Aorta (tissue), 5 donors: ENCODE data around the gene EDC3. TPM values are rescaled to one million over a fixed set of nuclear protein-coding genes. Genes with fewer than 3 reads are reported as not detected.

ENCODE experiments used
- ATAC-seq: fragments of 200-7000 bp; cut with Tn5 transposase; one replicate; pipeline ENCODE4 v1.9.1; 2022; ENCODE audit warnings: moderate library complexity; ENCODE audit not compliant: low FRiP score
- DNase-seq, 2 donors: peaks; one replicate each; pipeline ENCODE4 v3.0.0-alpha.2; 2020
- H3K27ac ChIP-seq, 2 donors: one replicate each; pipeline ENCODE4 v1.5.1; 2013; ENCODE audit warnings: low read length in 2 of 2, mild to moderate bottlenecking in 2 of 2, moderate library complexity in 2 of 2, control low read depth in 1 of 2, inconsistent platforms in 1 of 2, low read depth in 1 of 2
- H3K27me3 ChIP-seq, 2 donors: one replicate each; pipeline ENCODE4 v1.6.1; 2013; ENCODE audit warnings: control low read depth in 1 of 2, low read length in 1 of 2, mild to moderate bottlenecking in 1 of 2, moderate library complexity in 1 of 2; ENCODE audit not compliant: insufficient read depth in 2 of 2, control insufficient read depth in 1 of 2
- H3K36me3 ChIP-seq, 2 donors: one replicate each; pipeline ENCODE4 v1.6.1; 2013; ENCODE audit warnings: control low read depth in 1 of 2, low read length in 1 of 2, mild to moderate bottlenecking in 1 of 2; ENCODE audit not compliant: insufficient read depth in 2 of 2, control insufficient read depth in 1 of 2
- H3K4me1 ChIP-seq, 2 donors: one replicate each; pipeline ENCODE4 v1.6.1; 2013; ENCODE audit warnings: low read length in 2 of 2, control low read depth in 1 of 2, mild to moderate bottlenecking in 1 of 2, moderate library complexity in 1 of 2; ENCODE audit not compliant: insufficient read depth in 2 of 2, control insufficient read depth in 1 of 2
- H3K4me3 ChIP-seq, 2 donors: one replicate each; pipeline ENCODE4 v1.5.1; 2013; ENCODE audit warnings: low read length in 2 of 2, control low read depth in 1 of 2, mild to moderate bottlenecking in 1 of 2
- H3K9me3 ChIP-seq: one replicate; pipeline ENCODE4 v1.6.1; 2013; ENCODE audit warnings: mild to moderate bottlenecking, low read length; ENCODE audit not compliant: control insufficient read depth
- WGBS, 2 donors: extraction: QIAGEN DNeasy Blood & Tissue Kit; methylation state at CpG; one replicate each; pipeline ENCODE4 v1.1.7; 2013; 5-methylcytosine and 5-hydroxymethylcytosine counted together
- intact Hi-C, 2 donors: fragments of 100-400 bp; cut with DNase I; formaldehyde crosslinking; loops; one replicate each; pipeline versions ENCODE4 v1.14.2 to v1.15.0; 2022
- polyA plus RNA-seq, 2 donors: library from polyadenylated mRNA; stranded (reverse); fragments of 200-250 nt; gene quantifications; one replicate each; pipeline ENCODE4 v1.2.3, GENCODE V29; 2013
- total RNA-seq, 2 donors: library from RNA; stranded (reverse); fragmentation: NEBNext Ultra II Directional; extraction: Animal tissue kit (Norgen Biotek cat#: 25700); gene quantifications; one replicate each; pipeline ENCODE4 v1.2.1, GENCODE V29; 2021
- donor health status: healthy with polysubstance abuse.
- donor health status: Bipolar disorder and iron deficiency.
- donor health status: DM: no; HTN: no; CAD: no.
- donor health status: DM: no; HTN: no; CAD: no.
- donor health status: DM: yes; HTN: yes; CAD: no.

The EDC3 gene
- total and polyA plus RNA-seq, 4 donors: 13.4 to 30.8 (median 24.2) TPM

DNA sequence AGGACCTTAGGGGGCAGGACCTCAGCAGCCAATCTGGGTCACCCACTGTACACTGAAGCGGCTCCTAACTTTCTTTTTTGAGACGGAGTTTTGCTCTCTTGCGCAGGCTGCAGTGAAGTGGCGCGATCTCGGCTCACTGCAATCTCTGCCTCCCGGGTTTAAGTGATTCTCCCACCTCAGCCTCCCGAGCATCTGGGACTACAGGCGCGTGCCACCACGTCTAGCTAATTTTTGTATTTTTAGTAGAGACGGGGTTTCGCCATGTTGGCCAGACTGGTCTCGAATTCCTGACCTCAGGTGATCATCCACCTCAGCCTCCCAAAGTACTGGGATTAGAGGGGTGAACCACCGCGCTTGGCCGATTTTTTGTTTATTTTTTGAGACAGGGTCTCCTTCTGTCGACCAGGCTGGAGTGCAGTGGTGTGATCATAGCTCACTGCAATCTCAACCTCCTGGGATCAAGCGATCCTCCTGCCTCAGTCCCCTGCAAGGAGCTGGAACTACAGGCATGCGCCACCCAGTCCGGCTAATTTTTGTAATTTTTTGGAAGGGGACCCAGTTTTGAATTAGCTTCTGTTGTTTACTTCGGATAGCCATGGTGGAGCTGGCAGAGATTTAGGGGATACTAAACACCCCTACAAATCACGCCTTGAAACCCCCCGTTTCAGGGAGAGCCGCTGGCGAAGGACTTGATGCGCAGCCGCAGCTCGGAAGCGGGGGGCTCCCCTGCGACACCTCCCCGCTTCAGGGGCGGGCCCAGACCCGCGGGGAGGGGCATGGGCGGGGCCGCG, 81.7 kb downstream of the EDC3 start:
- no peaks in the 10 kb centered on the region for H3K9me3 ChIP-seq
- H3K27me3 ChIP-seq: no peaks in the 10 kb centered on the region
- H3K4me1 ChIP-seq: no peaks in the 10 kb centered on the region
- H3K27ac ChIP-seq: peak overlapping the region in 1 of 2 donors; percentile 4
- intact Hi-C loops: loop anchor here in 1 of 2 donors (2.0 kb wide), 1 partner anchor 73 kb away; the partner anchor contains the start of gene ARID3B
- ATAC-seq (no peak), DNase-seq (no peak)
- H3K36me3 ChIP-seq: no peaks in the 10 kb centered on the region
- 33 to 35% methylated on average over 38 of the region's 38 CpGs for whole genome bisulfite sequencing, 2 donors
- H3K4me3 ChIP-seq: peak overlapping the region; percentile 14 to 66

DNA sequence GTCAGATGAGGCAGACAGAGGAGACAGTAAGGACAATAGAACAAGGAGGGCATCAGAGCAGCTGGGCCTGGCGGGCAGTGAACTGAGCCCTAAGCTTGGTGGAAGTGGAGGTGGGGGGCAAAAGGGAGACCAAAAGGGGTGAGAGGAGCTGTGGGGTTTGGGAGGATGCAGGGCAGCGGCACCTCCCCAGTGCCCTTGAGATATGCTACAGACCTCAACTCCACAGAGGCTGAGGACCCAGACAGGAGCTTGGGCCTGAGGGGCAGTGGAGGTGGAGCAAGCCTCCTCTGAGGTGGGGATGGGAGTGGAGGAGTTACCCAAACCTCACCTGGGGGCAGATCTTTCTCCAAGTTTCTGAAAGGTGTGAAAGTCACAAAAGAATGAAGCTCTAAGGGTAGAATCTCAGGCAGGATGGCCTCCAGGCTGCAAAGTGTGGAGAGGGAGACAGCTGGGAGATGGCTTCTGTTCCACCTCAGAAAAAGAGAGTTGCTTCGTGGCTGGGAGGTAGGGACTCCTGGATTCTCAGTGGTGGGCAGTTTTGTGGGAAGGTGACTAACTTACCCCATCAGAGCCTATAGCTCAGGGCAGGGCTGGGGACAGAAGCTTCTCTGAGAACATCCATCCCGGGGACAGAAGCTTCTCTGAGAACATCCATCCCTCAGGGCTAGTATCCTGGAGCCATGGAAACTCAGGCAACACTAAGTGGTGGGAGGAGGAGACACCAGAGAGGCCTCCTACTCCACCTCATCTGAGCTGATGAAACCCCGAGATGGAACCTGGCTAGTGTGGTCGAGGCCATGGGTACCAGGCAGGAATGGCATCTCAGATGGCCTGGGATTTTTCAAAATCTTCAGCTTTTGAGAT, 82.5 kb downstream of the EDC3 start:
- ATAC-seq: no peak
- no peak overlapping the region for H3K4me3 ChIP-seq
- no peaks in the 10 kb centered on the region for H3K27me3 ChIP-seq
- H3K9me3 ChIP-seq: no peaks in the 10 kb centered on the region
- H3K27ac ChIP-seq: no peak overlapping the region
- WGBS, 2 donors: 69 to 77% methylated on average over 6 of the region's 6 CpGs
- no peak for DNase-seq
- no peaks in the 10 kb centered on the region for H3K4me1 ChIP-seq
- intact Hi-C loops: no loop called here
- no peaks in the 10 kb centered on the region for H3K36me3 ChIP-seq

- Histone ChIP-seq H3K4me1 (no peaks in the 10 kb centered on the region), H3K36me3 (no peaks in the 10 kb centered on the region), H3K27ac (no peak overlapping the region), H3K9me3 (no peaks in the 10 kb centered on the region), H3K27me3 (no peaks in the 10 kb centered on the region), H3K4me3 (no peak overlapping the region)
- 85 to 87% methylated on average over 2 of the region's 2 CpGs for WGBS, 2 donors
- ATAC-seq (no peak), DNase-seq (no peak)
- intact Hi-C loops: no loop called here
Observed at GRCh38 chr15:74612677-74613076, 83.1 kb downstream of the EDC3 start.

GRCh38 chr15:74611834-74612233, 84.0 kb downstream of the EDC3 start:
- no peaks in the 10 kb centered on the region for H3K4me1 ChIP-seq
- WGBS, 2 donors: 87% methylated on average over 6 of the region's 6 CpGs
- H3K27me3 ChIP-seq: no peaks in the 10 kb centered on the region
- no peak for DNase-seq
- intact Hi-C loops: no loop called here
- no peaks in the 10 kb centered on the region for H3K9me3 ChIP-seq
- H3K36me3 ChIP-seq: no peaks in the 10 kb centered on the region
- no peak for ATAC-seq
- H3K27ac ChIP-seq: no peak overlapping the region
- no peak overlapping the region for H3K4me3 ChIP-seq

GRCh38 chr15:74611341-74611740, 84.5 kb downstream of the EDC3 start:
- Histone ChIP-seq H3K36me3 (no peaks in the 10 kb centered on the region), H3K27ac (no peak overlapping the region), H3K9me3 (no peaks in the 10 kb centered on the region), H3K27me3 (no peaks in the 10 kb centered on the region), H3K4me3 (no peak overlapping the region), H3K4me1 (no peaks in the 10 kb centered on the region)
- intact Hi-C loops: no loop called here
- WGBS, 2 donors: 27 to 32% methylated on average over 11 of the region's 11 CpGs
- DNase-seq (no peak), ATAC-seq (no peak)

GRCh38 chr15:74610302-74610951, 85.4 kb downstream of the EDC3 start:
- no peaks in the 10 kb centered on the region for H3K36me3 ChIP-seq
- 39 to 59% methylated on average over 7 of the region's 7 CpGs for WGBS, 2 donors
- no peak for DNase-seq
- H3K27me3 ChIP-seq: no peaks in the 10 kb centered on the region
- H3K27ac ChIP-seq: no peak overlapping the region
- intact Hi-C loops: no loop called here
- no peaks in the 10 kb centered on the region for H3K9me3 ChIP-seq
- H3K4me3 ChIP-seq: no peak overlapping the region
- no peak for ATAC-seq
- no peaks in the 10 kb centered on the region for H3K4me1 ChIP-seq

DNA sequence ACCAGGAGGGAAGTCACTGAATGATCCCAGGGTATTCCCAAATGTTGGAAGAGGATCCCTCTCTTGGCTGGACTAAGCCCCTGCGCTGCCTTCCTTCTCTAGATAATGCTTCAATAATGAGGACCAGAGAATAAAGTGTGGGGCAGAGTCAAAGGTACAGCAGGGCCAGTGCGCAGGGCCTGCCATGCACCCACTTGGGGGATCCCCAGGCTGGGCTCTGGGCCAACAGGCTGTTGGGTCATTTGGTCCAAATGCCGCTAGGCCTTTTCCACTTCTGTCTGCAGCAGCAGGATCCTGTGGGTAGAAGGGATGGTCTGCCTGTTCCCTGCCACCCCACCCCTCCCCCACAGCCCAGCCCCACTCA, 85.9 kb downstream of the EDC3 start:
- H3K27ac ChIP-seq: no peak overlapping the region
- intact Hi-C loops: no loop called here
- H3K27me3 ChIP-seq: no peaks in the 10 kb centered on the region
- 94 to 95% methylated on average over 3 of the region's 3 CpGs for WGBS, 2 donors
- no peak overlapping the region for H3K4me3 ChIP-seq
- no peaks in the 10 kb centered on the region for H3K9me3 ChIP-seq
- DNase-seq (no peak), ATAC-seq (no peak)
- no peaks in the 10 kb centered on the region for H3K4me1 ChIP-seq
- no peaks in the 10 kb centered on the region for H3K36me3 ChIP-seq

GRCh38 chr15:74608786-74609185, 87.0 kb downstream of the EDC3 start:
- no peaks in the 10 kb centered on the region for H3K9me3 ChIP-seq
- WGBS, 2 donors: 79 to 89% methylated on average over 3 of the region's 3 CpGs
- H3K4me1 ChIP-seq: no peaks in the 10 kb centered on the region
- no peak overlapping the region for H3K4me3 ChIP-seq
- DNase-seq (no peak), ATAC-seq (no peak)
- no peaks in the 10 kb centered on the region for H3K27me3 ChIP-seq
- intact Hi-C loops: no loop called here
- H3K27ac ChIP-seq: no peak overlapping the region
- H3K36me3 ChIP-seq: no peaks in the 10 kb centered on the region
